Measurements from ENCODE around the gene EHD1. TPM values are rescaled to one million over a fixed set of nuclear protein-coding genes. Genes with fewer than 3 reads are reported as not detected.

The EHD1 gene
- polyA plus RNA-seq, 2 of the 4 experiments (the other 2 are of a cell fraction) = 25.9 to 37.8 TPM

DNA sequence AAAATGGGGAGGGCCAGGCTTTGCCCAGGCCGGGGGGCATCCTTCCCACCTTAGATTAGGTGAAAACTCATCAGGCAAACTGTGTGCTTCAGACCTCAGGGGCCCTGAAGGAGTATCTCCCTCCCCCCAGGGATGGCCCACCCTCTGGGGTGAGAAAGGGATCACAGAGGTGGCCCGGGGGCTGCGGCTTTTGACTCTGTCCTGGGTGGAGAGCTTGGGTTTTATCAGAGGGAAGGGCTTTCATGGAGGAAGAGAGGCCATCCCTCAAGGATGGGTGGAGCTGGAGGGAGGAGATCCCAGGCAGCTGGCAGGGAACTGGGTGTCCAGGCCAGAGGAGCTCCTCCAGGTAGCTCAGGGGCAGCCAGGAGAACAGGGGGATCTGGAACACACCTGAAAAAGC lies 43.0 kb upstream of the EHD1 start (continued):
- TF ChIP-seq, protein P1, sequence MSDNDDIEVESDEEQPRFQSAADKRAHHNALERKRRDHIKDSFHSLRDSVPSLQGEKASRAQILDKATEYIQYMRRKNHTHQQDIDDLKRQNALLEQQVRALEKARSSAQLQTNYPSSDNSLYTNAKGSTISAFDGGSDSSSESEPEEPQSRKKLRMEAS (IDR thresholded peaks at IDR 0.05) = no peak

DNA sequence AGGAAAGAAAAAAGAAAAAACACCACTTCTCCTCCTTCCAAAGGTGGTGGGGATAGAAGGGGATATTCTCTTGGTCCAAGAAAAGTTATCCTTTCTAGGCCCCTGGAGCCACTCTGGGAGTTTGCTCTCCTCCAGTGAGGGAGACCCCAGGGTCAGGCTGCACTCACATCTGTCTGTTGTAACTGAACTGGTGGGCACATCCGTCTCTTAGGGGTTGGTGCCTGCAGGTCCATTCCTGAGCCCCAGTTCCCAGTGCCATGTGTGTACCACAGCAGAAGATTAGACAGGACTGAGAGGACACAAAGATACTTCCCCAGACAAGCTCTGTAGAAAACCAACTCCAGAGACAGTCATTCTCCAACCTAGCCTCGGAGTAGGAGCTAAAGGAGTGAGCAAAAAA lies 41.7 kb upstream of the EHD1 start:
- ATAC-seq (no peak), DNase-seq (ENCODE audit: low read depth in 1 of 2, low spot score in 1 of 2) (no peak), FAIRE-seq (no peak)
- peaks cover 22% of the 10 kb centered on the region for H3K4me1 ChIP-seq
- ChIA-PET POLR2A (no interaction called here), CTCF (interaction anchor here (1.2 to 14.9 kb wide), 4 partner anchors 20 to 94 kb away, joined by 3 to 132 read pairs (median 6); partner anchors contain the start of gene ARL2)
- H3K9me3 ChIP-seq = no peaks in the 10 kb centered on the region
- H3K4me3 ChIP-seq = no peak overlapping the region
- no peak overlapping the region for H3K4me2 ChIP-seq
- no peak for TF ChIP-seq PHF8 (IDR thresholded peaks at IDR 0.05; ENCODE audit: borderline replicate concordance, low read depth)
- TF ChIP-seq MYC (IDR thresholded peaks at IDR 0.05; ENCODE audit: borderline replicate concordance, low read length) = no peak
- TF ChIP-seq, protein P2, sequence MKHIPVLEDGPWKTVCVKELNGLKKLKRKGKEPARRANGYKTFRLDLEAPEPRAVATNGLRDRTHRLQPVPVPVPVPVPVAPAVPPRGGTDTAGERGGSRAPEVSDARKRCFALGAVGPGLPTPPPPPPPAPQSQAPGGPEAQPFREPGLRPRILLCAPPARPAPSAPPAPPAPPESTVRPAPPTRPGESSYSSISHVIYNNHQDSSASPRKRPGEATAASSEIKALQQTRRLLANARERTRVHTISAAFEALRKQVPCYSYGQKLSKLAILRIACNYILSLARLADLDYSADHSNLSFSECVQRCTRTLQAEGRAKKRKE (CRISPR knock-in tag; IDR thresholded peaks at IDR 0.05; ENCODE audit: low read depth) = no peak
- TF ChIP-seq RCOR1 (IDR thresholded peaks at IDR 0.05; ENCODE audit: low read depth, low read length) = no peak
- TF ChIP-seq, protein P3, sequence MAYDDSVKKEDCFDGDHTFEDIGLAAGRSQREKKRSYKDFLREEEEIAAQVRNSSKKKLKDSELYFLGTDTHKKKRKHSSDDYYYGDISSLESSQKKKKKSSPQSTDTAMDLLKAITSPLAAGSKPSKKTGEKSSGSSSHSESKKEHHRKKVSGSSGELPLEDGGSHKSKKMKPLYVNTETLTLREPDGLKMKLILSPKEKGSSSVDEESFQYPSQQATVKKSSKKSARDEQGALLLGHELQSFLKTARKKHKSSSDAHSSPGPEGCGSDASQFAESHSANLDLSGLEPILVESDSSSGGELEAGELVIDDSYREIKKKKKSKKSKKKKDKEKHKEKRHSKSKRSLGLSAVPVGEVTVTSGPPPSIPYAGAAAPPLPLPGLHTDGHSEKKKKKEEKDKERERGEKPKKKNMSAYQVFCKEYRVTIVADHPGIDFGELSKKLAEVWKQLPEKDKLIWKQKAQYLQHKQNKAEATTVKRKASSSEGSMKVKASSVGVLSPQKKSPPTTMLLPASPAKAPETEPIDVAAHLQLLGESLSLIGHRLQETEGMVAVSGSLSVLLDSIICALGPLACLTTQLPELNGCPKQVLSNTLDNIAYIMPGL (CRISPR knock-in tag; IDR thresholded peaks at IDR 0.05; ENCODE audit: borderline replicate concordance) = no peak
- no peak for TF ChIP-seq EHF (CRISPR knock-in tag; IDR thresholded peaks at IDR 0.05)
- no peak for TF ChIP-seq HOXA7 (CRISPR knock-in tag; IDR thresholded peaks at IDR 0.05)
- TF ChIP-seq JUNB (IDR thresholded peaks at IDR 0.05) = no peak
- TF ChIP-seq GATA3 (IDR thresholded peaks at IDR 0.05; ENCODE audit: borderline replicate concordance) = no peak
- TF ChIP-seq RARB (CRISPR knock-in tag; IDR thresholded peaks at IDR 0.05) = no peak
- TF ChIP-seq CHD2 (IDR thresholded peaks at IDR 0.05; ENCODE audit: low read length, partially characterized antibody) = no peak
- TF ChIP-seq KDM5A (IDR thresholded peaks at IDR 0.05) = no peak
- TF ChIP-seq CBX8 (IDR thresholded peaks at IDR 0.05) = no peak
- no peak for TF ChIP-seq ZSCAN20 (CRISPR knock-in tag; IDR thresholded peaks at IDR 0.05)
- TF ChIP-seq ZFP36 (IDR thresholded peaks at IDR 0.05; ENCODE audit: borderline replicate concordance, partially characterized antibody) = no peak
- TF ChIP-seq ZNF302 (CRISPR knock-in tag; IDR thresholded peaks at IDR 0.05) = no peak
- TF ChIP-seq POLR2AphosphoS2 (conservative IDR thresholded peaks at IDR 0.05; ENCODE audit: low read length) = no peak
- no peak for TF ChIP-seq JUN (IDR thresholded peaks at IDR 0.05)
- no peak overlapping the region for H3K27ac ChIP-seq
- 69% methylated on average over 2 of the region's 2 CpGs for WGBS (ENCODE audit: missing lambda C conversion rate)

DNA sequence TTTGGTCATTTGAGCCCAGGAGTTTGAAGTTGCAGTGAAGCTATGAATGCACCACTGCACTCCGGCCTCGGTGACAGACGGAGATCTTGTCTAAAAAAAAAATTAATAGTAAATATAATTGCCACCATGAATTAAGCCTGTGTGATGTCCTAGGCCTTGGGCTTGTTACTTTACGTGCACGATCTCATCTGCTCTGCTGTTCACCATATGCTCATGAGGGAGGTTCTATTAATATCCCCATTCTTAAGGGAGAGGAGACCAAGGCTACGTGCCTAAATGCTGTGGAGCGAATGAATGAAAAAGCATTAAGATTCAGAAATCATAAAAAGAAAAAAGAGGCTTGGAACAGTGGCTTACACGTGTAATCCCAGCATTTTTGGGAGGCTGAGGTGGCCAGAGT lies 41.2 kb upstream of the EHD1 start:
- ChIA-PET CTCF (interaction anchor here (0.6 to 14.9 kb wide), 6 partner anchors 20 to 357 kb away, joined by 3 to 132 read pairs (median 6); partner anchors contain the start of genes ARL2 and BATF2), POLR2A (no interaction called here)
- no peak for DNase-seq (ENCODE audit: low read depth in 1 of 2, low spot score in 1 of 2)
- H3K9me3 ChIP-seq = no peaks in the 10 kb centered on the region
- H3K4me3 ChIP-seq = no peak overlapping the region
- TF ChIP-seq ZNF302 (CRISPR knock-in tag; IDR thresholded peaks at IDR 0.05) (no peak), TFCP2L1 (CRISPR knock-in tag; IDR thresholded peaks at IDR 0.05) (no peak), FOSL2 (IDR thresholded peaks at IDR 0.05) (no peak), FOSL2 (CRISPR knock-in tag; IDR thresholded peaks at IDR 0.05) (no peak), GATA3 (IDR thresholded peaks at IDR 0.05; ENCODE audit: borderline replicate concordance) (no peak), CHD2 (IDR thresholded peaks at IDR 0.05; ENCODE audit: low read length, partially characterized antibody) (no peak), PHF8 (IDR thresholded peaks at IDR 0.05; ENCODE audit: borderline replicate concordance, low read depth) (no peak), HOXA7 (CRISPR knock-in tag; IDR thresholded peaks at IDR 0.05) (no peak), NR3C1 (IDR thresholded peaks at IDR 0.05) (no peak), HEYL (CRISPR knock-in tag; IDR thresholded peaks at IDR 0.05) (no peak), HOXB5 (CRISPR knock-in tag; IDR thresholded peaks at IDR 0.05) (no peak), HOXB13 (CRISPR knock-in tag; IDR thresholded peaks at IDR 0.05; ENCODE audit: low read depth) (no peak), SREBF2 (IDR thresholded peaks at IDR 0.05) (no peak)
- TF ChIP-seq, protein P4, sequence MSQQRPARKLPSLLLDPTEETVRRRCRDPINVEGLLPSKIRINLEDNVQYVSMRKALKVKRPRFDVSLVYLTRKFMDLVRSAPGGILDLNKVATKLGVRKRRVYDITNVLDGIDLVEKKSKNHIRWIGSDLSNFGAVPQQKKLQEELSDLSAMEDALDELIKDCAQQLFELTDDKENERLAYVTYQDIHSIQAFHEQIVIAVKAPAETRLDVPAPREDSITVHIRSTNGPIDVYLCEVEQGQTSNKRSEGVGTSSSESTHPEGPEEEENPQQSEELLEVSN (IDR thresholded peaks at IDR 0.05; ENCODE audit: borderline replicate concordance, low read depth) = no peak
- TF ChIP-seq, protein P5, sequence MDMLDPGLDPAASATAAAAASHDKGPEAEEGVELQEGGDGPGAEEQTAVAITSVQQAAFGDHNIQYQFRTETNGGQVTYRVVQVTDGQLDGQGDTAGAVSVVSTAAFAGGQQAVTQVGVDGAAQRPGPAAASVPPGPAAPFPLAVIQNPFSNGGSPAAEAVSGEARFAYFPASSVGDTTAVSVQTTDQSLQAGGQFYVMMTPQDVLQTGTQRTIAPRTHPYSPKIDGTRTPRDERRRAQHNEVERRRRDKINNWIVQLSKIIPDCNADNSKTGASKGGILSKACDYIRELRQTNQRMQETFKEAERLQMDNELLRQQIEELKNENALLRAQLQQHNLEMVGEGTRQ (IDR thresholded peaks at IDR 0.05) = no peak
- peaks cover 21% of the 10 kb centered on the region for H3K4me1 ChIP-seq
- no peak overlapping the region for H3K4me2 ChIP-seq
- ATAC-seq = no peak
- no peak for FAIRE-seq
- H3K27ac ChIP-seq = no peak overlapping the region
- 87% methylated on average over 8 of the region's 8 CpGs for WGBS (ENCODE audit: missing lambda C conversion rate)

Data from A549 (cell line).